Calu3 (cell line): Measurements from ENCODE around the gene LYPLA2. TPM values are rescaled to one million over a fixed set of nuclear protein-coding genes. Genes with fewer than 3 reads are reported as not detected.

Experiments used
- BruUV-seq: library from RNA; stranded (reverse); fragments of 400-500 nt; replicated peaks from 2 replicates; lab custom pipeline; 2021; lab: Mats Ljungman, UMichigan
- CTCF ChIA-PET: fragments of 300-600 bp; sonication (Branson Sonifier 250); formaldehyde crosslinking; loops from one replicate; lab custom pipeline; 2022; ENCODE audit warnings: antibody characterized with exemption; lab: Charles Lee
- DNase-seq: peaks from one replicate; pipeline ENCODE4 v3.0.0; 2022
- H3K27ac Mint-ChIP-seq: one replicate; pipeline ENCODE4 v1.8.0; 2022; ENCODE audit warnings: mixed read lengths; ENCODE audit not compliant: unreplicated experiment
- H3K27me3 Mint-ChIP-seq: one replicate; pipeline ENCODE4 v1.8.0; 2022; ENCODE audit warnings: mixed read lengths; ENCODE audit not compliant: unreplicated experiment
- H3K36me3 Mint-ChIP-seq: one replicate; pipeline ENCODE4 v1.8.0; 2022; ENCODE audit warnings: mild to moderate bottlenecking, moderate library complexity, mixed read lengths; ENCODE audit not compliant: insufficient read depth, unreplicated experiment
- H3K4me1 Mint-ChIP-seq: one replicate; pipeline ENCODE4 v1.8.0; 2022; ENCODE audit warnings: mild to moderate bottlenecking, low read depth, mixed read lengths; ENCODE audit not compliant: unreplicated experiment
- H3K4me3 Mint-ChIP-seq: one replicate; pipeline ENCODE4 v1.8.0; 2022; ENCODE audit warnings: mild to moderate bottlenecking, low read depth, moderate library complexity, mixed read lengths; ENCODE audit not compliant: unreplicated experiment
- H3K9me3 Mint-ChIP-seq: one replicate; pipeline ENCODE4 v1.8.0; 2022; ENCODE audit warnings: low read depth, mixed read lengths; ENCODE audit not compliant: unreplicated experiment
- CTCF ChIP-seq: fragments of 200-600 bp; IDR thresholded peaks from one replicate; pipeline ENCODE4 v1.8.0; 2022; ENCODE audit warnings: antibody characterized with exemption; ENCODE audit not compliant: unreplicated experiment
- intact Hi-C: fragments of 100-400 bp; cut with micrococcal nuclease; formaldehyde crosslinking; loops from one replicate; pipeline ENCODE4 v1.10.0; 2022; ENCODE audit not compliant: unreplicated experiment
- total RNA-seq: library from RNA; stranded (reverse); gene quantifications from 2 replicates; pipeline ENCODE4 v1.2.3, GENCODE V29; 2022

LYPLA2 gene
- total RNA-seq, 1 experiment from 2014 or later: 52.0 TPM

GRCh38 chr1:23751815-23752200, 39.1 kb upstream of the LYPLA2 start:
- peak; percentile 22 for TF ChIP-seq CTCF
- H3K27ac Mint-ChIP-seq: no peak overlapping the region
- H3K27me3 Mint-ChIP-seq: no peaks in the 10 kb centered on the region
- H3K4me3 Mint-ChIP-seq: no peak overlapping the region
- intact Hi-C loops: no loop called here
- H3K4me1 Mint-ChIP-seq: peaks cover 6% of the 10 kb centered on the region
- no peak for DNase-seq
- CTCF ChIA-PET: interaction anchor here (0.6 kb wide), 1 partner anchor 254 kb away, joined by 5 read pairs; no protein-coding TSS in a partner anchor
- H3K9me3 Mint-ChIP-seq: no peaks in the 10 kb centered on the region
- H3K36me3 Mint-ChIP-seq: peaks cover 34% of the 10 kb centered on the region
- BruUV-seq: no TSS peak

- no TSS peak for BruUV-seq
- no peak for TF ChIP-seq CTCF
- Mint-ChIP-seq H3K27me3 (no peaks in the 10 kb centered on the region), H3K4me1 (peaks cover 6% of the 10 kb centered on the region), H3K9me3 (no peaks in the 10 kb centered on the region), H3K36me3 (peaks cover 40% of the 10 kb centered on the region), H3K4me3 (no peak overlapping the region), H3K27ac (no peak overlapping the region)
- no peak for DNase-seq
- CTCF ChIA-PET: no interaction called here
- intact Hi-C loops: no loop called here
These were observed 38.0 kb upstream of the LYPLA2 start for GRCh38 chr1:23752909-23753308.

GRCh38 chr1:23756676-23757075, 34.3 kb upstream of the LYPLA2 start:
- no peak for DNase-seq
- Mint-ChIP-seq H3K36me3 (peaks cover 46% of the 10 kb centered on the region), H3K27me3 (no peaks in the 10 kb centered on the region), H3K27ac (no peak overlapping the region), H3K4me1 (peaks cover 6% of the 10 kb centered on the region), H3K4me3 (no peak overlapping the region), H3K9me3 (no peaks in the 10 kb centered on the region)
- BruUV-seq: no TSS peak
- intact Hi-C loops: no loop called here
- TF ChIP-seq CTCF: no peak
- CTCF ChIA-PET: no interaction called here

GRCh38 chr1:23757812-23758211, 33.1 kb upstream of the LYPLA2 start:
- Mint-ChIP-seq H3K4me1 (peaks cover 6% of the 10 kb centered on the region), H3K9me3 (no peaks in the 10 kb centered on the region), H3K27ac (no peak overlapping the region), H3K27me3 (no peaks in the 10 kb centered on the region), H3K4me3 (no peak overlapping the region), H3K36me3 (peaks cover 44% of the 10 kb centered on the region)
- no peak for TF ChIP-seq CTCF
- BruUV-seq: no TSS peak
- CTCF ChIA-PET: no interaction called here
- DNase-seq: no peak
- intact Hi-C loops: no loop called here
